ENCODE results near the gene PLK3.

DNA sequence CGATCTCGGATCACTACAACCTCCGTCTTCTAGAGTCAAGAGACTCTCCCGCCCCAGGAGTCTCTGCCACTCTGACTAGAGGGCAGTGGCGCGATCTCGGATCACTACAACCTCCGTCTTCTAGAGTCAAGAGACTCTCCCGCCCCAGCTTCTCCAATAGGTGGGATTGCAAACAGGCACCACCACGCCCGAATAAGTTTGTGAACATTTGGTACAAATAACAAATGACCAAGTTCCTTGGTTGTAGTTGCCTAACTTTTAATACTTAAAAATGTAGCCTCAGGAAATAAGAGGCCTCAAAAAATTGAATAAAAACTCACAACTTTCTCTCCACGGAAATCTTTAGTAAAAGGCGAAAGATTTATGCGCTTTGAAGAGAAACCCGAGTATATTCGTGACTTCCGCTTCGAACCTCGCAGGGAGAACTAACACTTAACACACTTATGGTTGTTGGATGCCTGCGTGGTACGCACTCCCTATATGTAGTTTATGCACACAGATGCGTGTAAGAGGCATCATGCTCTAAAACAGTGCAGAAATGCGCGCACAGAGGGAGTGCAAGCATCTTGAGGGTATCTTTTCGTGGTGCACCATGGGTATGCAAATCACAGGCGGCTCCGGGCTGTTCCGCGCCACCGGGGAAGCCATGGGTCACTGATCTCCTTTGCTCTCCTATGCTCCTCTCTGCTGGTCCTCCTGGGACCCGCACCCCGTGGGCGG, 19.6 kb downstream of the PLK3 start:
- TF ChIP-seq, protein P1, sequence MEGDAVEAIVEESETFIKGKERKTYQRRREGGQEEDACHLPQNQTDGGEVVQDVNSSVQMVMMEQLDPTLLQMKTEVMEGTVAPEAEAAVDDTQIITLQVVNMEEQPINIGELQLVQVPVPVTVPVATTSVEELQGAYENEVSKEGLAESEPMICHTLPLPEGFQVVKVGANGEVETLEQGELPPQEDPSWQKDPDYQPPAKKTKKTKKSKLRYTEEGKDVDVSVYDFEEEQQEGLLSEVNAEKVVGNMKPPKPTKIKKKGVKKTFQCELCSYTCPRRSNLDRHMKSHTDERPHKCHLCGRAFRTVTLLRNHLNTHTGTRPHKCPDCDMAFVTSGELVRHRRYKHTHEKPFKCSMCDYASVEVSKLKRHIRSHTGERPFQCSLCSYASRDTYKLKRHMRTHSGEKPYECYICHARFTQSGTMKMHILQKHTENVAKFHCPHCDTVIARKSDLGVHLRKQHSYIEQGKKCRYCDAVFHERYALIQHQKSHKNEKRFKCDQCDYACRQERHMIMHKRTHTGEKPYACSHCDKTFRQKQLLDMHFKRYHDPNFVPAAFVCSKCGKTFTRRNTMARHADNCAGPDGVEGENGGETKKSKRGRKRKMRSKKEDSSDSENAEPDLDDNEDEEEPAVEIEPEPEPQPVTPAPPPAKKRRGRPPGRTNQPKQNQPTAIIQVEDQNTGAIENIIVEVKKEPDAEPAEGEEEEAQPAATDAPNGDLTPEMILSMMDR (IDR thresholded peaks at IDR 0.05; ENCODE audit: low read length) = peak; percentile 35; the same call in 1 of the 2 replicates
- TF ChIP-seq EZH2 (IDR thresholded peaks at IDR 0.05; ENCODE audit: borderline replicate concordance, low read length) = no peak
